Measurements from ENCODE around the gene EEF2. TPM values are rescaled to one million over a fixed set of nuclear protein-coding genes. Genes with fewer than 3 reads are reported as not detected.

The EEF2 gene
- 3,615 and 3,676 TPM in 2 replicates for total RNA-seq (2021)
- long read RNA-seq, transcript EEF2-201 (15 exons, 3,164 nt), result major isoform, 11,915 of 12,469 reads
- long read RNA-seq, partial matches to known transcripts, result 410 of 12,469 reads
- long read RNA-seq, other reads (novel, unspliced or antisense), result 144 of 12,469 reads

DNA sequence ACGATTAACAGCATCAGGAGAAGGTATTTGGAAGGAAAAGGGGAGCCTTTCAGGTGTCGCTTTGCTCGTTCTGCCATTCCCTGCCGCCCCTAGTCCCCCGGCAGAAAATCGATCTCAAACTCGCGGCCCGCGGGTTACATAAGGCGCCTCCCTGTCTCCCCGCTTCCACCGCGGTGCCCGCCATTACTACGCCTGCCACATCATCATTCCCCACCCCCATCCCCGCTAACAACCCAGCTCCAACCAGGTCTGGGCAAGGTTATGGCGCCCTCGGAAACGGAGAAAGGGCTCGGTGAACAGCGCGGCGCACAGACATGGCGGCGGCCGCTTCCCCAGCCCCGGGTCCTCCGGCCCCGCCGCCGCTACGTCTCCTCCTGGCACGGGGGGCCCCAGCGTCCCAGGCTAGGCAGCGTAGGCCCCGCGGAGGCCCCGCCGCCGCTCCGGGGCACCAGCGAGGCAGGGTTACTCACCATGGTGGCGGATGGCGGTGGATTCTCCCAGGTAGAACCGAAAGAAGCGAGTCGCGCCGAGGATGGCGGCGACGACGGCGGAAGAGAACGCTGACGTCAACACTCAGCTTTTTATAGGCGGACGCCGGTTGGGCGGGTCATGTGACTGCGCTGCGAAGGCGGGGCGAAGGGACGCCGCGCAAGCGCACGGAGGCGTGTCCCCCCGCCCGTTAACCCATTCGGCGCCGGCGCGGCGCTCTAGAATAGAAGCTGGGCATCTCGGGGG is at the start of gene EEF2:
Gene EEF2, minus strand, starts transcription at position 556 of the 735 bp plus-strand sequence. Its CDS starts 83 bp downstream, at position 473.
- peak within 1 kb of the TSS; percentile 78 for H3K18ac ChIP-seq (ENCODE audit: insufficient read length, low read depth, low read length)

More for the DNA sequence above, at the start of gene EEF2:
- Histone ChIP-seq H4K20me1 (ENCODE audit: control insufficient read depth, insufficient read depth, insufficient read length) (peaks cover 4% of the 10 kb centered on the region), H3K56ac (ENCODE audit: insufficient read length, low read depth, low read length) (peak within 1 kb of the TSS; percentile 64), H3K9me3 (ENCODE audit: control insufficient read depth, low read depth, low read length) (no peaks in the 10 kb centered on the region), H3K23me2 (ENCODE audit: insufficient read length, low read depth, low read length, poor library complexity, severe bottlenecking) (peaks cover 25% of the 10 kb centered on the region), H4K5ac (ENCODE audit: insufficient read length, low read depth, low read length) (peak within 1 kb of the TSS; percentile 89), H2BK12ac (ENCODE audit: insufficient read length, low read depth, low read length) (no peak within 1 kb of the TSS), H3T11ph (ENCODE audit: low read length) (no peak within 1 kb of the TSS), H3K14ac (ENCODE audit: insufficient read depth, low read length) (peak within 1 kb of the TSS; percentile 88), H3K4me2 (ENCODE audit: insufficient read depth, insufficient read length, low read length) (peak within 1 kb of the TSS; percentile 94), H2BK5ac (ENCODE audit: insufficient read length, low read length) (no peak within 1 kb of the TSS), H2BK20ac (ENCODE audit: low read depth, low read length, poor library complexity, severe bottlenecking) (no peak within 1 kb of the TSS), H2BK15ac (ENCODE audit: low read depth, low read length) (no peak within 1 kb of the TSS), H3K79me1 (ENCODE audit: insufficient read depth, low read depth, low read length, poor library complexity, severe bottlenecking) (peaks cover 12% of the 10 kb centered on the region), H3K4ac (ENCODE audit: low read depth, low read length) (peak within 1 kb of the TSS; percentile 73; the same call in 1 of the 2 replicates), H4K91ac (ENCODE audit: insufficient read length, low read depth, low read length) (peak within 1 kb of the TSS; percentile 80), H2AFZ (ENCODE audit: low read length) (no peak within 1 kb of the TSS), H3K27me3 (ENCODE audit: insufficient read depth, low read length) (no peaks in the 10 kb centered on the region), H3K9ac (ENCODE audit: extremely low read depth, insufficient read length, low read length) (peak within 1 kb of the TSS; percentile 100), H4K8ac (replicated peaks; ENCODE audit: insufficient read length, low read depth, low read length) (no peak within 1 kb of the TSS), H2AK5ac (ENCODE audit: insufficient read length, low read length) (no peak within 1 kb of the TSS), H3K27ac (ENCODE audit: insufficient read length, low read depth, low read length) (peak within 1 kb of the TSS; percentile 18), H2BK120ac (ENCODE audit: low read depth, low read length, poor library complexity, severe bottlenecking) (peak within 1 kb of the TSS; percentile 71), H3K23ac (ENCODE audit: insufficient read length, low read depth, low read length) (no peak within 1 kb of the TSS), H3K79me2 (ENCODE audit: insufficient read depth, low read length) (peaks cover 26% of the 10 kb centered on the region), H3K4me1 (ENCODE audit: insufficient read depth, low read length) (no peaks in the 10 kb centered on the region)
- peak within 1 kb of the TSS; percentile 98 to 99 (median 99) for H3K27ac Mint-ChIP-seq
- peaks cover 9% of the 10 kb centered on the region for H3K27me3 Mint-ChIP-seq (ENCODE audit: low read depth)
- peaks cover 45 to 51% (median 51%) of the 10 kb centered on the region in 3 experiments for H3K36me3 Mint-ChIP-seq (ENCODE audit: insufficient read depth in 1 of 3, low read depth in 3 of 3)
- H3K9me3 Mint-ChIP-seq, result no peaks in the 10 kb centered on the region; a peak in 2 of 5 replicates
- TF ChIP-seq, protein P1, sequence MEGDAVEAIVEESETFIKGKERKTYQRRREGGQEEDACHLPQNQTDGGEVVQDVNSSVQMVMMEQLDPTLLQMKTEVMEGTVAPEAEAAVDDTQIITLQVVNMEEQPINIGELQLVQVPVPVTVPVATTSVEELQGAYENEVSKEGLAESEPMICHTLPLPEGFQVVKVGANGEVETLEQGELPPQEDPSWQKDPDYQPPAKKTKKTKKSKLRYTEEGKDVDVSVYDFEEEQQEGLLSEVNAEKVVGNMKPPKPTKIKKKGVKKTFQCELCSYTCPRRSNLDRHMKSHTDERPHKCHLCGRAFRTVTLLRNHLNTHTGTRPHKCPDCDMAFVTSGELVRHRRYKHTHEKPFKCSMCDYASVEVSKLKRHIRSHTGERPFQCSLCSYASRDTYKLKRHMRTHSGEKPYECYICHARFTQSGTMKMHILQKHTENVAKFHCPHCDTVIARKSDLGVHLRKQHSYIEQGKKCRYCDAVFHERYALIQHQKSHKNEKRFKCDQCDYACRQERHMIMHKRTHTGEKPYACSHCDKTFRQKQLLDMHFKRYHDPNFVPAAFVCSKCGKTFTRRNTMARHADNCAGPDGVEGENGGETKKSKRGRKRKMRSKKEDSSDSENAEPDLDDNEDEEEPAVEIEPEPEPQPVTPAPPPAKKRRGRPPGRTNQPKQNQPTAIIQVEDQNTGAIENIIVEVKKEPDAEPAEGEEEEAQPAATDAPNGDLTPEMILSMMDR (conservative IDR thresholded peaks at IDR 0.05), result no peak
- no CpG with 5 or more reads among the region's 80 CpGs for WGBS (ENCODE audit: extremely low coverage, insufficient read length, low lambda C conversion rate)
- H3K4me3 Mint-ChIP-seq, result peak within 1 kb of the TSS; percentile 97 to 99
- peak; percentile 81 for DNase-seq
- H3K4me1 Mint-ChIP-seq, result peaks cover 35 to 43% of the 10 kb centered on the region in 2 experiments

All from H9 (cell line).